Measurements from ENCODE around the gene MYO5A. TPM values are rescaled to one million over a fixed set of nuclear protein-coding genes. Genes with fewer than 3 reads are reported as not detected.
A peak's percentile ranks its signal among the peaks of the same experiment; 100 is the strongest.

MYO5A gene
- total and polyA plus RNA-seq, 9 of the 15 experiments (the other 6 are each of a cell fraction or from before 2014, with no cell fraction given): 0.03 to 0.82 (median 0.40) TPM

GRCh38 chr15:52568601-52569585 is 40.2 kb upstream of the MYO5A start, which contains the start of gene ARPP19 (continued):
- no peak for TF ChIP-seq ATF6 (CRISPR knock-in tag; IDR thresholded peaks at IDR 0.05)
- TF ChIP-seq ZC3H4 (CRISPR knock-in tag; IDR thresholded peaks at IDR 0.05; ENCODE audit: borderline replicate concordance): no peak
- no peak; the same call in none of the 2 replicates for TF ChIP-seq SIN3B (IDR thresholded peaks at IDR 0.05; ENCODE audit: low read depth)
- TF ChIP-seq NFXL1 (CRISPR knock-in tag; IDR thresholded peaks at IDR 0.05): no peak
- peak; percentile 68 for TF ChIP-seq PRPF4 (IDR thresholded peaks at IDR 0.05; ENCODE audit: insufficient read depth, low read depth, low read length, poor library complexity, severe bottlenecking)
- TF ChIP-seq ZFPM2 (CRISPR knock-in tag; IDR thresholded peaks at IDR 0.05): no peak
- TF ChIP-seq TRIM28 (IDR thresholded peaks at IDR 0.05): no peak
- no peak for TF ChIP-seq MEIS2 (IDR thresholded peaks at IDR 0.05; ENCODE audit: partially characterized antibody)
- peak; percentile 97 for TF ChIP-seq RBFOX2 (IDR thresholded peaks at IDR 0.05; ENCODE audit: low read depth, low read length)
- TF ChIP-seq POLR2G (IDR thresholded peaks at IDR 0.05; ENCODE audit: low read depth, low read length): peak; percentile 95
- no peak for TF ChIP-seq ZNF165 (CRISPR knock-in tag; IDR thresholded peaks at IDR 0.05; ENCODE audit: borderline replicate concordance)
- no peak for TF ChIP-seq ZNF561 (CRISPR knock-in tag; conservative IDR thresholded peaks at IDR 0.05)
- peak; percentile 68; the same call in 1 of the 2 replicates for TF ChIP-seq DIDO1 (tag; IDR thresholded peaks at IDR 0.05; ENCODE audit: low read depth)
- TF ChIP-seq SRF (CRISPR knock-in tag; IDR thresholded peaks at IDR 0.05): peak in 1 of 2 experiments; percentile 60; a peak in 1 of 4 replicates
- TF ChIP-seq RB1 (IDR thresholded peaks at IDR 0.05; ENCODE audit: low read depth): peak; percentile 54; the same call in 1 of the 2 replicates
- TF ChIP-seq EP400 (IDR thresholded peaks at IDR 0.05): peak; percentile 83; the same call in 1 of the 2 replicates
- no peak for TF ChIP-seq XRCC3 (IDR thresholded peaks at IDR 0.05)
- no peak for TF ChIP-seq ZNF445 (CRISPR knock-in tag; IDR thresholded peaks at IDR 0.05; ENCODE audit: low read depth)
- TF ChIP-seq BMI1 (IDR thresholded peaks at IDR 0.05; ENCODE audit: low read length): no peak
- no peak for TF ChIP-seq ZSCAN32 (CRISPR knock-in tag; IDR thresholded peaks at IDR 0.05)
- no peak for TF ChIP-seq ZNF41 (CRISPR knock-in tag; conservative IDR thresholded peaks at IDR 0.05)
- TF ChIP-seq USF1 (CRISPR knock-in tag; IDR thresholded peaks at IDR 0.05): no peak
- TF ChIP-seq E2F1 (CRISPR knock-in tag; IDR thresholded peaks at IDR 0.05): peak; percentile 88
- no peak for TF ChIP-seq ZBTB34 (CRISPR knock-in tag; IDR thresholded peaks at IDR 0.05)

All from K562 (cell line).